GM18867 (cell line): ENCODE data around the gene PXDC1.

ENCODE experiments used
- ATAC-seq: cut with Tn5 transposase; IDR thresholded peaks from one replicate; pipeline ENCODE4 v1.9.1; 2021; ENCODE audit warnings: mild to moderate bottlenecking, moderate library complexity; ENCODE audit not compliant: unreplicated experiment

The PXDC1 gene, protein sequence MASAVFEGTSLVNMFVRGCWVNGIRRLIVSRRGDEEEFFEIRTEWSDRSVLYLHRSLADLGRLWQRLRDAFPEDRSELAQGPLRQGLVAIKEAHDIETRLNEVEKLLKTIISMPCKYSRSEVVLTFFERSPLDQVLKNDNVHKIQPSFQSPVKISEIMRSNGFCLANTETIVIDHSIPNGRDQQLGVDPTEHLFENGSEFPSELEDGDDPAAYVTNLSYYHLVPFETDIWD

DNA sequence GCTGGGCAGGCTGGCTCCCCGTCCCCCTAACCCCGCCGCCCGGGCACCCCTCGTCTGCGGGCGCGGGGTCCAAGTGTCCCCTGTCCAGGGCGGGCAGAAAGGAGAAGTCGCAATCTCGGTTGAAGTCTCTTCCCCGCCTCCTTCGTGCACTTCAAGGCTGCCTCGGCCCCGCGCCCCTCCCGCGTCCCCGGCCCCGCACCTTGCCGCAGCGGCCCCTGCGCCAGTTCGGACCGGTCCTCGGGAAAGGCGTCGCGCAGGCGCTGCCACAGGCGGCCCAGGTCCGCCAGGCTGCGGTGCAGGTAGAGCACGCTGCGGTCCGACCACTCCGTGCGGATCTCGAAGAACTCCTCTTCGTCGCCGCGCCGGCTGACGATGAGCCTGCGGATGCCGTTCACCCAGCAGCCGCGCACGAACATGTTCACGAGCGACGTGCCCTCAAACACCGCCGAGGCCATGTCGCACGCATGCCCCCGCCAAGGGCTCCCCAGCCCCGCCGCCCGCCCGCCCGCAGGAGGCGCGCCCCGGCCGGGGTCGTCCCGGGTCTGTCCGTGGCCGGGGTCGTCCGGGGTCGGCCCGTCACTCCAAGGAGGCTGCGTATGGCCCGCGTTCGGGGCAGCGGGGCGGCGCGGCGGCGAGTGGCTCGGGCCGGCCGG is at the start of gene PXDC1:
Gene PXDC1 (minus strand): TSS at position 637 of the 653 bp plus-strand sequence. CDS start 182 bp downstream, at position 455.
- peak; percentile 24 for ATAC-seq

DNA sequence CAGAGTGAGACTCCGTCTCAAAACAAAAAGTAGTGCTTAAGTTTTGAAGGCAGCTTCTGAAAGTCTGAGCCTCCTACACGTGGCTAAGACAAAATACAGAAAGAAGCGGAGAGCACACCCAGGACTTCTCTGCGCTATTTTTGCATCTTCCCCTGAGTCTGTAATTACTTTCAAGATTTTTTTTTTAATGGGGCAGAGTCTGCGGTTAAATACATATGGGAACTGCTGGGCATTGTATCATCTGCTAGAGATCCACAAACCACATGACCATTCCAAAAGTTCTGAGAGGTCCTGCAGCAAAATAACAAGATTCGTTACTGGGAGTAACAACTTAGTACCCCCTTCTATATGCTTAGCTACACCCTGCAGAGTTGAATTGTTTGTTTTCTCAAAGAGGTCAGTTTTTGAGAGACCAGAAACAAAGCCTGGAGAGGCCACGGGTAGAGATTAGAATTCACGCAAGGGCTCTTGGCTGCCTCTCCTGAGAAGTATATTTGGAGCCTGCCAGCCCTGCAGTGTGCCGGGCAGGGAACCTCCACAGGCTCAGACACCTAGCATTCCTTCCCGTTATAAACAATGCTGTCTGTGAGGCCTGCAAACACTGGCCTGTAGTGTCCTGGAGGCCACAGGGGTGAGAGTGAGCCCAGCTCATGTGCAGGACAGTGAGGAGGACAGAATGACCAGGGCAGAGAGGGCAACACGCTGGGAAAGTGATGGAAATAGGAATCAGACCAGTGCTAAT is 49.5 kb upstream of the PXDC1 start:
- ATAC-seq: no peak

DNA sequence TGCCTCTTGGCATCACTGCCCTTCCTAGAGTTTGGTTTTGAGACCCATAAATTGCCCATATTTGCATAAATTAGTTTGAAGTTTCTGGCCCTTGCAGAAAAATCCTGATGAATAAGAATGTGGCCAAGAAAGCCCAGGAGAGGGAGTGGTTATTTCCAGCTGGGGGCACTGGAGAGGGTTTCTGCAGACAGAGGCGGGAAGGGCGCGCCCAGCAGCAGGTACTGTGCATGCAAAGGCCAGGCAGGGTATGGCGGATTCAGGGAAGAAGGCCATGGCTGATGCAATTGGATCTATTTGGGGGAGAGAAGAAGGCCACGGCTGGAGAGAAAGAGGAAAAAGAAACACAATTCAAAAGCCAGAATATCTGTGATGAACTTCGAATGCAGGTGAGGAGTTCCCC is 48.2 kb upstream of the PXDC1 start:
- no peak for ATAC-seq

DNA sequence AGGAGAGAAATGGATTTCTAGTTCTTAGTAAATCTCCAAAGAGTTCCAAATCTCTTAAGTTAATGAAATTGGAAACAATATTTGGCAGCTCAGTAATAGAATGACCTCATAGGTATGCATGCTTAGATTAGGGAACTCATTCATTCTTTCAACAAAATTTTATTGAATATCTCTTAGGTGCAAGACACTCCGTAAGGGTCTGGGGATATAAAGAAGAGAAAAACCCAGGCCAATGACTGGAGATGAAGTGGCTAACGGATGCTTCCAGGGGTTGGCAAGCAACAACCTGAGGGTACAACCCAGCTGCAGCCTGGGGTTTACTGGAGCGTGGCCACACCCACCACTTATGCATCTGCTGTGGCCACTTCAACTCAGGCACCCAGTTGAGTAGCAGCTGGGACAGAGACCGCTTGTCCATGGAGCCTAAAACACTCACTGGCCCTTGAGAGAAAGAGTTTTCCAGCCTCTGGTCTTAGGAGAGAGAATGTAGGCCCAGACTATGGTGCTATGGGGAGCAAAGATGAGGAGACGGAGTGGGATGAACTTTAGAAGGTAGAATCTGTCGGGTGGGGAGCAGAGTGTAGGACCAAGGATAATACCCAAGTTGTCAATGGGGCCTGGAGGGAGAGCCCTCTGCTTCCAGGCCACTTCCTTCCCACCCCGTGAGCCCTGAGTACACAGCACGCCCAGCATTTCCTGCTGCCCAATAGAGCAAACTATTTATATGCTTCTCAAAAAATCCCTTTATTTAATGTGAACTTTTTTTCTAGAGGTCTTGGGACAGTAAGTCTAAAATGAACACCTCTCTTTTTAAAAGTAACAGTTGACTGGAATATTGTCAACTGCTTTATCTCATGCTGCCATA is 46.8 kb upstream of the PXDC1 start:
- no peak for ATAC-seq

DNA sequence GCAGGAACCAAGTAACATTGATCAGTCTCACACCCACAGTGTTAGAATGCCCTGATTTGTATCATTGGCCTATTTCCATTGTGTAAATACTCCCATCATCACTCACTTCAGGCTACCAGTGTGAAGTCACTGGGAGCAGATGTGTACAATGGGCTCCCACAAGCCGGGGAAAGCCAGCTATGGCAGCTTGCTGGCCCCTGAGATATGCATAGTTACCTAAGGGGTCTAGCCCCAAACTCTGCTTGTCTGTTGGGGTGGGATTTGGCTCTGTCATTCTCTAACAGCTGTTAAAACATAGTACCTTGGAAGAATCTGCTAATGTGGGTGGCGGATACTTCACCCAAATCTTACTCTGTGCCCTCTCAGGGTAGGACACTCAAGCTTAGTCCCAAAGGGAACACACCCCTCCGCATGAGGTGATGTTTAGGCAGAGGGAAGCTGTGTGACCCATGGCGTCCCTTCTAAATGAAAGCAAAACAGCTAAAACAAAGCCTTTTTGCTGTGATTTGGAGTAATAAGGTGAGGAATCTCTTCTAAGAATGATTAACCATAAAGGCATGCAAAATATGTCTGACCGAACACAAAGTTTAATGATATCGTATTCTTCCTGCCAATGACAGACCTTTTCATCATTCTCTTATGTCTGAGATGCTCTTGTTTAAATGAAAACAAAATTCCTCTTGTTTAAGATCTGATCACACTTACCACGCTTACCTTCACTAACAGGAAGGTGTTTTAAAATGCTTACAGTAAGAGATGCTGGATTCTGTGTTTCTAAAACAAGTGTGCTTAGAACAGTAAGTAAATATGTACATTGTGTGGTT is 45.9 kb upstream of the PXDC1 start:
- ATAC-seq: no peak

DNA sequence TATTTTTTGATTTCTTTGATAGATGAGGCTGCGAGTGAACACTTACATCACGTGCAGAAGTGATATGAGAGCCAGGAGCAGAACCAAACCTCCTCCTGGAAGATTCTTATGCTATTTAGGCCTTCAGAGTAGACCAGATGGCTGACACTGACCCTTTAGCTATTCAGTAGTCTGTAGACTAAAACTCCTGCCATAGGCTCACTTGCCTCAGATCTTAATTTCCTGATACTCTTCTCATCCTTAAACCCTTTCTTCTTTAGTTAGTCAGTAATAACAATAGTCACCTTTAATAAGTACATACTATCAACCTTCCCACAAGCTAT is 45.2 kb upstream of the PXDC1 start:
- no peak for ATAC-seq

DNA sequence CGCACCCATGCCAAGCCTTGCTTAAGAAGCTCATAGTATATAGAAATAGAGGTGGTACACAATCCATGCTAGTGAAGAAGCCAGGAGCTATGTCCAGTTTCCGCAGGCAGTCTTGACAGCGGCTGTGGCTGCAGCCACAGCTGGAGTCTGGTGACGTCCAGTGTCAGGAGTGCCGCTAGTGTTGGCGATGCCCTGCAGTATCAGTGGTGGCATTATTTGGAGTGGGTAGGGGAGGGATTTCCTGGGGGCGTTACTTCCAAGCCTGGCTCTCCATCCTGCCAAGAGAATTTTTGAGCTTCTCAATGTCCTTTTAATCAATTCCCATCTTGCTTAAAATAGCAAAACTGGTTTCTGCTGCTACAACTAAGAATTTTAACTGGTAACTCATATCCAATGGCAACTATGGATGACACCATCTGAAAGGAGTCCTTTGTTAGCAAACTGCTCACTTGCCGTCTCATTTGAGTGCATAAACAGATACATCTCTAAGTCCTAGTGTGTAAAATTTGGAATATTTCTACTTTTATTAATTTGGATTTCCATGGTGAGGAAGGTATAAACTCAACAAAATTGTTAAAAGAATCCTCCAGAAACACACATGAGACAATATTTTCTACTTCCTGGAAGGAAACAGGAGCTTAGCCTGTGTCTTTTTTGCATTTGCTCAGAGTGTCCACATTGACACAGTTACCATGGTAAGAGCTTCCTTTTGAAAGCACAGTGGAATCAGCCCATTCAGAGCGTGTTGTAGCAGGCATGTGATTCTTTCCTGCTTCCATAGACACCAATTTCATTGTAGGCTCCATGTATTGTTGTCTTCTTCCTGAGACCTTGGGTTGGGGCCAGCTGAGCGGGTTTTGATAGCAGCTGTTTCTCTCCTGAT is 44.6 kb upstream of the PXDC1 start:
- no peak for ATAC-seq

DNA sequence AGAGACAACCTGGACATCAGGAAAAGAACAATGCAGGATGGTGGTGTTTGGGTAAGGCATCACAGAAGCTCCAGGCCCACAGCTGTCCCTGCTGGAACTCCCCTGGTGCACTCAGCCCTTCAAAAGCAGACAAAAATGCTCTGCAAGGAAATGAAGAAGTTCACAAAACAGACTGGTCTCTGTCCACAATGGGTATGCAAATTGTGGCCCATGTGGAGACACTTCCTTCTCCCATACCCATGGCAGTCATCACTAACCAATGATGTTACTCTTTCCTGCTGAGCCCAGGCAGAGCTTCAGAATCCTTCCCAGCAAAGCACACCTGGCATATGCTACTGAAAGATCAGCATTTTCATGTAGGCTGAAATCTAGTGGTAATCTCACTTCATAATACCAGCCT is 42.6 kb upstream of the PXDC1 start:
- ATAC-seq: no peak

DNA sequence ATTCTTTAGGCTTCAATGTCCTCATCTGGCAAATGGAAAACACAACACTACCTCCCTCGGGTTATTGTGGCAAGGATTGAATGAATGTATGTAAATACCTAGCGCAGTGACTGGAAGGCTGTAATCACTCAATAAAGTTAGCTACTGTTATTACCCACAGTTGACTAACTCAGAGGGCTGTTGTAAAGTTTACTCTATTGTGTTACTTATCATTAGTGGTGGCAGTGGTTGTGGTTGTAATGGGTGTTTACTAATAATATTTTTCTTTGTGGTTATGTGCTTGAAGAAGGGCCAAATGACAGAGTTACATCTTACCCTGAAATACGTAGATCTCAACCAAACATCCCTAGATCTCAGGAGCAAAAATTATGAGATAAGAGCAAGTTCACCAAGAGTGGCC is 42.0 kb upstream of the PXDC1 start:
- ATAC-seq: no peak

DNA sequence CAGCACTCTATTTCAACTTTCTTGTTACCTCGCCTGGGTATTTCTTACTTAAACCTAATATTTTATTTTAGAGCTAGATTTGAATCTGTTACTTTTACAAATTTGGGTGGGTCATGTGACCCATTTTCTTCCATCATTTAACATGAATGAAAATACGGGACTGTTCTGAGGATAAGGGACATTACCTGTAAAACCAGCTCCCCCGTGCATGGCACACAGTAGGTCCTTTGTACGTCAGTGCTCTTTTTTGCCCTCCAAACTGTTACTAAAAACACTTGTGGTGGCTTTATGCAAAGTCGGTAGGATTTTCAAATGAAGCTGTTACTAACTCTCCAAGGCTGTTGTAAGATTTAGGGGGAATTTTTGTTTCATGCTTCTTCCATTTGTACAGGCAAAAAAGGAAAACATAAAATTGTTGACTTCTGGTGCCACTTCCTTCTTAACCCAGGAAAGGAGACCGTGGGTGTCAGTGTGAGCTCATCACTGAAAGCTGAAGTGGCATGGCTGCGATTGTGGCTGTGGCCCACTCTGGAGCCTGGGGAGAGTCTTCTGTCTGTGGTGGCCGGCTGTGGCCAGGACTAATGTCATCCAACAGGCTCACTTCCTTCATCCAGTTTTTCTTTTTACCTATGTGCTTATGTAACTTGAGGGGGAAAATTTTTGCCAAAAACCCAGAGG is 40.2 kb upstream of the PXDC1 start:
- no peak for ATAC-seq

DNA sequence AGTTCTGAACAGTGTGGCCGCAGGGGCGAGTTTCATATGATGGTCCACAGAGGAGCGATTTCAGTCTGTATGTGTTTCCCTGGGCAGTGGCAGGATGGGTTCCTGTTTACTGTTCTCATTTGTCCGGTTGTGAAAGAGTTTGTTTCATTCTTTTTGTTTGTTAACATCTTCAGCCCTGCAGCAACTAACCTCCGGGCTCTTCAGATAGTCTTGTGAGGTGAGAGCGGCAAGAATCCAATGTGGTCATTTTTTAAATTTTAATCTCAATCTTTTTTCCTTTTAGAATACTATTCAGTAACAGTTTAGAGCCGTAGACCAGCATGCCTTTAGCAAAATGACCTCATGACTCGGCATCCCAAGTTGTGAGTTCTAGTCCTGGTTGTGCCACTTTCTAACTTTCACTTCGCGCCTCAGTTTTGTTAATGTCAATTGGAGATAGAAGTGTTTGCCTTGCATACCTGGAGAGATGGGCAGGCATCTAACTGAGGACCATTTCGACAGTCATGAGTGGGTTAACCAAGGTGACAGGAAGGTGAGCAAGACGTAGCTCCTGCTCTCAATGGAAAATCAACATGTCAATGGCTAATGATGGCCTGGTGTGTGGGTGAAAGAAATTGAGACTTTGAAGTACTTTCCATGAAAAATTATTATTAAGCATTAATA is 38.5 kb upstream of the PXDC1 start:
- no peak for ATAC-seq

DNA sequence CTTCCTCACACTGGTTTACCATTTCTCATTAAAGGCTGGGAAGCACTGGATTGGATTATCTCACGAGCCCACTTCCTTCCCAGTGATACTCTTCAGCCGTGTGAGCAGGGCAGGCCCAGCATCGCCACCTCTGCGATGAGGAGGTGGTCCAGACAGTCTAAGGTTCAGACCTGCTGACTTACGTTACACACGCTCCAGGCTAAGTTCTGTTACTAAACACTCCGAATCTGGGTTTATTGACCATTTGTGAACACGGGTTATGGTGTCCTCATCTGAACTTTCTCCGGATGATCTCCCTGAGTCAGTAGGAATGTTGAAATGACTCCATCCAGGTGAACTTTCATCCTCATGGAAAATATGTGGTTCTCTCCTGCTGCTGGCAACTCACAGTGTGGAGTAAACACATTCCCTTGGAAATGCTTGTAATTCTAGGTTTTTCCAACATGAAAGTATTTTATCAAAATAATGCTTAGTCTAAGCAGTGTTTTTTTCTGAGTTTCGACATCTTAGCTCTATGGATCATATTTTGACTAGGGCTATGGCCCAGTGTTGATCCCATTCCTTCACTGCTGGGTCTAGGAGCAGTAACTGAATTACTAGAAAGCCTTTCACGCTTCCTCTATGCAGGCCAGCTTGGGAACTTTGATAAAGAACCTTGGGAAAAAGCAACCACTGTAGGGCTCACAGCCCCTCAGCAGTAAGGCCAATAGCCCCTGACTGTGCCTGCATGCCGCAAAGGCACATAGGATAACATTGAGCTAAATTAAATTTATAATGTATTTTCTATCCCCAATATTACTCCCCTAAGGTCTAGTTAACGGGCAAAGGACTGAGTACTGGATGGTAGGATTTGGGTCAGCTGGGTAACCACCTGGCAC is 37.7 kb upstream of the PXDC1 start:
- no peak for ATAC-seq

DNA sequence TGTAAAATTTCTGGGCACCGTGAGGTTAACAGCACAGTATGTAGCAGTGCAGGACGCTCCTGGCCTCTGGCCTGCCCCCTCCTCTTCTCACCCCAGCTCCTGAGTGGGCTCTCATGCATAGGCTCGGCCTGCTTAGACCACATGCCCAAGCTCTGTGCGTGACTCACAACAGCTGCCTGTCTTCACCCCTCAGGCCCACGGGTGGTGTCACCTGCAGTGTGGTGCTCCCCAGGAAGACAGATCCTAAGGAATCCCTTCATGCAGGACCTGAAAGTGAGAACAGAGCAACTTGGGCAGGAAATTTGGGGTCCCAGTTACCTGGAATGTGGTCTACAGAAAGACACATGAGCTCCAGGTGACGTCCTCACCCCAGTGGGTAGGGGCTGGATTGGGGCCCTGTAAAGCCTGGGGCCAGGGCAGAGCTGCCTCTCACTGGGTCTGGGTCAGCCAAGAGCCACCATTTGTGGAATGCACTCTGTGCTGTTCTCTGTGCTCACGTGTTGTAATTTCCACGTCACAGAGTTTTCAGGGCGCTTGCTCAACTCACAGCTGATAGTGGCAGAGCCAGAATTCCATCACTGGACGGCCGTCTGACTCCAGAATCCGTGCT is 37.0 kb upstream of the PXDC1 start:
- ATAC-seq: no peak

DNA sequence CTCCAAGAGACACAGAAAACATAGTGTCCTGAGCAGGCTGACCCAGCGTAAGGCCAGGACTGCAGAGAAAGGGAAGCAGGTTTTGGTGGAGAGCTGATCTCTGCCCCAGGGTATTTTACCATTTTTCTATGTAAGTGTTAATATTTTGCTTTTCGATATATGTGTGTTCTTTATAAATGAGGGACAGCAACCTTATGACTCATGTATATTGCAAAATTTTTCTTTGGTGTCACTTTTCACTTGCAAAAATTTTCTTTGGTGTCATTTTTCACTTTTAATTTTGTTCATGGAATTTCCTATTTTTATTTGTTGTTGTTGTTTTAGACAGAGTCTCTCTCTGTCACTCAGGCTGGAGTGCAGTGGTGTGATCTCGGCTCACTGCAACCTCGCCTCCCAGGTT is 34.6 kb upstream of the PXDC1 start:
- no peak for ATAC-seq

DNA sequence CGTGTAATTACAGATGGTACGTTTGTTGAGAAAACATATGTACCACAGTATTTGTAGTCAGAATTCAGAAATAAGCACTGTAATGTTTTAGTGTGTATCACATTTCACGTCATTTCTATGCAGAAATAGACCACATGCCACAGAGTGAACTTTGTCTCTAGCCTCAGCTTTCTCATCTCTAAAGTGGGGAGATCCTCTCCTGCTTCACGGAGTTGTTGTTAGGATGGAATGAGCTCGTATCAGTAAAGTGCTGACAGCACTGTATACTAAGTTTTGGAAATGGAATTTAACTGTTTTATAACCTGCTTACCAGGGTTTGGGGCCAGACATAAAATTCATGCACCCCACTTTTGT is 34.2 kb upstream of the PXDC1 start:
- no peak for ATAC-seq

DNA sequence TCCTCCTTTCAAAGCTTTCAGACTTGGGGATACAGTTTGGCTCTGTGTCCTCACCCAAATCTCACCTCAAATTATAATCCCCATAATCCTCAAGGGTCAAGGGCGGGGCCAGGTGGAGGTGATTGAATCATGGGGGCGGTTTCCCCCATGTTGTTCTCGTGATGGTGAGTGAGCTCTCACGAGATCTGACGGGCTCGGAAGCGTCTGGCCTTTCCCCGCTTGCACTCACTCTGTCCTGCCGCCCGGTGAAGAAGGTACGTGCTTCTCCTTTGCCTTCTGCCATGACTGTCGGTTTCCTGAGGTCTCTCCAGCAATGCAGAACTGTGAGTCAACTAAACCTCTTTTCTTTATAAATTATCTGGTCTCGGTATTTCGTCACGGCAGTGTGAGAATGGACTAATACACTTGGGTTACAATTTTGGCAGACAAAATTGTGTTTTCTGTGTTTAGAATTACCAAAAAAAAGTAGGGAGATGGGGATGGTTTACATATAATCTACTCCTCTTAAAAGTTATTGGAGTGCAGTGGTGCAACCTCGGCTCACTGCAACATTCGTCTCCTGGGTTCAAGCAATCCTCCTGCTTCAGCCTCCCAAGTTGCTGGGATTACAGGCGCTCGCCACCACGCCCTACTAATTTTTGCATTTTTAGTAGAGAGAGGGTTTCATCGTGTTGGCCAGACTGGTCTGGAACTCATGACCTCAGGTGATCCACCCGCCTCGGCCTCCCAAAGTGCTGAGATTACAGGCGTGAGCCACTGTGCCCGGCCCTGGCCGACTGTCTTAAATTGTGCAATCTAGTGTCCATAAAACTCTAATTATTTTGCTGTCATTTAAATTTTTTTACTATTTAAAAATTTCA is 33.6 kb upstream of the PXDC1 start:
- no peak for ATAC-seq
